ENCODE results near the gene RAB3D. TPM values are rescaled to one million over a fixed set of nuclear protein-coding genes. Genes with fewer than 3 reads are reported as not detected.

The RAB3D gene
- total and polyA plus RNA-seq, 2 experiments from 2014 or later = 3.8 to 21.2 TPM

DNA sequence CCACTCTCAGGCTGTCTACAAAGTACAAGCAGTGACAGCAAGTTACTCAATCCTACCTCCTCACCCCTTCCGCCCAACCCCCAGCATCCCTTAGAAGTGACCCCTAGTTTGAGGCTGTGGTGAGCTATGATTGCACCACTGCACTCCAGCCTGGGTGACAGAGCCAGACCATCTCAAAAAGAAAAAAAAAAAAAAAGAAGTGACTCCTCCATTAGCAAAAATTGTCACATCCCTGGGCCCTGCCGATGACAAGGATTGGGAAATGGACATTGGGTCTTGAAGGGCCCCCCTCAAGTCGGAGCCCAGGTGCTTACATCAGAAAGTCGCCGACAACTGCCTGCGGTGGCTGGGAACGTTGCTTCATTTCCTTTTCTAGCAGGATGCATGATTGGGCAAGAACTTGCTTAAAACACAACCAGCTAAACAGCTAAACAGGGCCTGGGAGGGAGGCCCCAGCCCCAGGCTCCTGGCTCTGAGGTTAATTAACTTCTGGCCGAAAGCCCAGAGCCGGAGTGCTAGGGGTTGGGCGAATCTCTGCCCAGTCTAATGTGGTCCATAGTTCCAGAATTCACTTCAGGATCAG, 15.3 kb downstream of the RAB3D start:
- Mint-ChIP-seq H3K27ac (peak overlapping the region; percentile 45; the same call in 1 of the 2 replicates), H3K4me3 (no peak overlapping the region), H3K4me1 (peaks cover 15% of the 10 kb centered on the region), H3K27me3 (ENCODE audit: insufficient read depth, low read depth, poor library complexity) (peaks cover 10% of the 10 kb centered on the region), H3K36me3 (ENCODE audit: low read depth) (no peaks in the 10 kb centered on the region; the same call in 2 of the 3 replicates), H3K9me3 (no peaks in the 10 kb centered on the region)
- Histone ChIP-seq H3K27ac (ENCODE audit: low read depth) (no peak overlapping the region), H3K79me2 (replicated peaks; ENCODE audit: insufficient read depth) (no peaks in the 10 kb centered on the region), H3K4me3 (no peak overlapping the region), H3K27me3 (ENCODE audit: insufficient read depth) (no peaks in the 10 kb centered on the region), H3F3A (replicated peaks; ENCODE audit: low read depth) (no peaks in the 10 kb centered on the region; the same call in 1 of the 2 replicates), H3K36me3 (ENCODE audit: insufficient read depth) (no peaks in the 10 kb centered on the region), H4K20me1 (replicated peaks; ENCODE audit: insufficient read depth) (no peaks in the 10 kb centered on the region), H3K4me1 (ENCODE audit: insufficient read depth) (no peaks in the 10 kb centered on the region; the same call in 1 of the 2 replicates), H3K4me2 (no peak overlapping the region), H2AFZ (no peak overlapping the region), H3K9me2 (ENCODE audit: insufficient read depth) (no peaks in the 10 kb centered on the region)
- DNase-seq (ENCODE audit: low spot score) = no peak
- ATAC-seq = no peak
- TF ChIP-seq JUNB (IDR thresholded peaks at IDR 0.05; ENCODE audit: unreplicated experiment) (no peak), ZNF114 (CRISPR knock-in tag; IDR thresholded peaks at IDR 0.05) (no peak), EZH2 (IDR thresholded peaks at IDR 0.05; ENCODE audit: low read depth, unreplicated experiment) (no peak), CREB1 (CRISPR knock-in tag; IDR thresholded peaks at IDR 0.05; ENCODE audit: low read depth) (no peak), EZH2phosphoT487 (IDR thresholded peaks at IDR 0.05; ENCODE audit: unreplicated experiment) (no peak), NANOG (IDR thresholded peaks at IDR 0.05; ENCODE audit: borderline replicate concordance) (no peak), STAT1 (IDR thresholded peaks at IDR 0.05; ENCODE audit: unreplicated experiment) (no peak)
- TF ChIP-seq, protein P1, sequence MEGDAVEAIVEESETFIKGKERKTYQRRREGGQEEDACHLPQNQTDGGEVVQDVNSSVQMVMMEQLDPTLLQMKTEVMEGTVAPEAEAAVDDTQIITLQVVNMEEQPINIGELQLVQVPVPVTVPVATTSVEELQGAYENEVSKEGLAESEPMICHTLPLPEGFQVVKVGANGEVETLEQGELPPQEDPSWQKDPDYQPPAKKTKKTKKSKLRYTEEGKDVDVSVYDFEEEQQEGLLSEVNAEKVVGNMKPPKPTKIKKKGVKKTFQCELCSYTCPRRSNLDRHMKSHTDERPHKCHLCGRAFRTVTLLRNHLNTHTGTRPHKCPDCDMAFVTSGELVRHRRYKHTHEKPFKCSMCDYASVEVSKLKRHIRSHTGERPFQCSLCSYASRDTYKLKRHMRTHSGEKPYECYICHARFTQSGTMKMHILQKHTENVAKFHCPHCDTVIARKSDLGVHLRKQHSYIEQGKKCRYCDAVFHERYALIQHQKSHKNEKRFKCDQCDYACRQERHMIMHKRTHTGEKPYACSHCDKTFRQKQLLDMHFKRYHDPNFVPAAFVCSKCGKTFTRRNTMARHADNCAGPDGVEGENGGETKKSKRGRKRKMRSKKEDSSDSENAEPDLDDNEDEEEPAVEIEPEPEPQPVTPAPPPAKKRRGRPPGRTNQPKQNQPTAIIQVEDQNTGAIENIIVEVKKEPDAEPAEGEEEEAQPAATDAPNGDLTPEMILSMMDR (conservative IDR thresholded peaks at IDR 0.05; ENCODE audit: low read depth in 2 of 2) = no peak
- TF ChIP-seq, protein P2, sequence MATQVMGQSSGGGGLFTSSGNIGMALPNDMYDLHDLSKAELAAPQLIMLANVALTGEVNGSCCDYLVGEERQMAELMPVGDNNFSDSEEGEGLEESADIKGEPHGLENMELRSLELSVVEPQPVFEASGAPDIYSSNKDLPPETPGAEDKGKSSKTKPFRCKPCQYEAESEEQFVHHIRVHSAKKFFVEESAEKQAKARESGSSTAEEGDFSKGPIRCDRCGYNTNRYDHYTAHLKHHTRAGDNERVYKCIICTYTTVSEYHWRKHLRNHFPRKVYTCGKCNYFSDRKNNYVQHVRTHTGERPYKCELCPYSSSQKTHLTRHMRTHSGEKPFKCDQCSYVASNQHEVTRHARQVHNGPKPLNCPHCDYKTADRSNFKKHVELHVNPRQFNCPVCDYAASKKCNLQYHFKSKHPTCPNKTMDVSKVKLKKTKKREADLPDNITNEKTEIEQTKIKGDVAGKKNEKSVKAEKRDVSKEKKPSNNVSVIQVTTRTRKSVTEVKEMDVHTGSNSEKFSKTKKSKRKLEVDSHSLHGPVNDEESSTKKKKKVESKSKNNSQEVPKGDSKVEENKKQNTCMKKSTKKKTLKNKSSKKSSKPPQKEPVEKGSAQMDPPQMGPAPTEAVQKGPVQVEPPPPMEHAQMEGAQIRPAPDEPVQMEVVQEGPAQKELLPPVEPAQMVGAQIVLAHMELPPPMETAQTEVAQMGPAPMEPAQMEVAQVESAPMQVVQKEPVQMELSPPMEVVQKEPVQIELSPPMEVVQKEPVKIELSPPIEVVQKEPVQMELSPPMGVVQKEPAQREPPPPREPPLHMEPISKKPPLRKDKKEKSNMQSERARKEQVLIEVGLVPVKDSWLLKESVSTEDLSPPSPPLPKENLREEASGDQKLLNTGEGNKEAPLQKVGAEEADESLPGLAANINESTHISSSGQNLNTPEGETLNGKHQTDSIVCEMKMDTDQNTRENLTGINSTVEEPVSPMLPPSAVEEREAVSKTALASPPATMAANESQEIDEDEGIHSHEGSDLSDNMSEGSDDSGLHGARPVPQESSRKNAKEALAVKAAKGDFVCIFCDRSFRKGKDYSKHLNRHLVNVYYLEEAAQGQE (IDR thresholded peaks at IDR 0.05; ENCODE audit: unreplicated experiment) = no peak
- TF ChIP-seq, protein P3, sequence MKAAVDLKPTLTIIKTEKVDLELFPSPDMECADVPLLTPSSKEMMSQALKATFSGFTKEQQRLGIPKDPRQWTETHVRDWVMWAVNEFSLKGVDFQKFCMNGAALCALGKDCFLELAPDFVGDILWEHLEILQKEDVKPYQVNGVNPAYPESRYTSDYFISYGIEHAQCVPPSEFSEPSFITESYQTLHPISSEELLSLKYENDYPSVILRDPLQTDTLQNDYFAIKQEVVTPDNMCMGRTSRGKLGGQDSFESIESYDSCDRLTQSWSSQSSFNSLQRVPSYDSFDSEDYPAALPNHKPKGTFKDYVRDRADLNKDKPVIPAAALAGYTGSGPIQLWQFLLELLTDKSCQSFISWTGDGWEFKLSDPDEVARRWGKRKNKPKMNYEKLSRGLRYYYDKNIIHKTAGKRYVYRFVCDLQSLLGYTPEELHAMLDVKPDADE (IDR thresholded peaks at IDR 0.05) = no peak
